H9 (cell line): Measurements from ENCODE around the gene FBLN1. TPM values are rescaled to one million over a fixed set of nuclear protein-coding genes. Genes with fewer than 3 reads are reported as not detected.

Experiments
- DNase-seq: peaks from one replicate; pipeline ENCODE4 v3.0.0-alpha.2; 2017
- H2AFZ ChIP-seq: one replicate; pipeline ENCODE4 v1.6.1; 2013; ENCODE audit warnings: mild to moderate bottlenecking, low read length, control low read depth, moderate library complexity
- H2AK5ac ChIP-seq: 2 replicates; pipeline ENCODE4 v1.6.1; 2013; ENCODE audit warnings: low read length, control low read depth, mixed read lengths; ENCODE audit not compliant: insufficient read length
- H2BK120ac ChIP-seq: one replicate; pipeline ENCODE4 v1.6.1; 2013; ENCODE audit warnings: low read depth, mild to moderate bottlenecking, low read length, control low read depth, inconsistent platforms; ENCODE audit not compliant: poor library complexity, severe bottlenecking
- H2BK12ac ChIP-seq: 2 replicates; pipeline ENCODE4 v1.6.1; 2013; ENCODE audit warnings: low read length, control low read depth, mixed read lengths, low read depth; ENCODE audit not compliant: insufficient read length
- H2BK15ac ChIP-seq: 2 replicates; pipeline ENCODE4 v1.6.1; 2013; ENCODE audit warnings: low read depth, low read length, control low read depth
- H2BK20ac ChIP-seq: one replicate; pipeline ENCODE4 v1.6.1; 2013; ENCODE audit warnings: low read depth, mild to moderate bottlenecking, low read length, control low read depth, inconsistent platforms; ENCODE audit not compliant: poor library complexity, severe bottlenecking
- H2BK5ac ChIP-seq: 2 replicates; pipeline ENCODE4 v1.6.1; 2013; ENCODE audit warnings: low read length, control low read depth, mixed read lengths; ENCODE audit not compliant: insufficient read length
- H3K14ac ChIP-seq: 2 replicates; pipeline ENCODE4 v1.6.1; 2013; ENCODE audit warnings: low read length, control low read depth; ENCODE audit not compliant: insufficient read depth
- H3K18ac ChIP-seq: 2 replicates; pipeline ENCODE4 v1.6.1; 2013; ENCODE audit warnings: low read depth, mild to moderate bottlenecking, mixed read lengths, low read length, control low read depth; ENCODE audit not compliant: insufficient read length
- H3K23ac ChIP-seq: 2 replicates; pipeline ENCODE4 v1.6.1; 2013; ENCODE audit warnings: low read length, control low read depth, mixed read lengths, low read depth; ENCODE audit not compliant: insufficient read length
- H3K23me2 ChIP-seq: 2 replicates; pipeline ENCODE4 v1.6.1; 2013; ENCODE audit warnings: low read depth, mild to moderate bottlenecking, mixed read lengths, low read length, control low read depth; ENCODE audit not compliant: insufficient read length, poor library complexity, severe bottlenecking
- H3K27ac ChIP-seq: 2 replicates; pipeline ENCODE4 v1.5.1; 2013; ENCODE audit warnings: low read length, control low read depth, mixed read lengths, low read depth; ENCODE audit not compliant: insufficient read length
- H3K27me3 ChIP-seq: 2 replicates; pipeline ENCODE4 v1.6.1; 2013; ENCODE audit warnings: low read length, control low read depth, inconsistent platforms; ENCODE audit not compliant: insufficient read depth
- H3K4ac ChIP-seq: 2 replicates; pipeline ENCODE4 v1.6.1; 2013; ENCODE audit warnings: low read depth, mild to moderate bottlenecking, control low read depth, inconsistent platforms, low read length, moderate library complexity
- H3K4me1 ChIP-seq: 2 replicates; pipeline ENCODE4 v1.6.1; 2013; ENCODE audit warnings: low read length, control low read depth, inconsistent platforms; ENCODE audit not compliant: insufficient read depth
- H3K4me2 ChIP-seq: 2 replicates; pipeline ENCODE4 v1.6.1; 2013; ENCODE audit warnings: low read length, control low read depth, mixed read lengths; ENCODE audit not compliant: insufficient read length, insufficient read depth
- H3K56ac ChIP-seq: 2 replicates; pipeline ENCODE4 v1.6.1; 2013; ENCODE audit warnings: low read depth, mild to moderate bottlenecking, mixed read lengths, low read length, control low read depth; ENCODE audit not compliant: insufficient read length
- H3K79me1 ChIP-seq: 2 replicates; pipeline ENCODE4 v1.6.1; 2013; ENCODE audit warnings: low read depth, mild to moderate bottlenecking, moderate library complexity, low read length, control low read depth, inconsistent platforms; ENCODE audit not compliant: insufficient read depth, poor library complexity, severe bottlenecking
- H3K79me2 ChIP-seq: 2 replicates; pipeline ENCODE4 v1.6.1; 2013; ENCODE audit warnings: low read length, control low read depth, inconsistent platforms; ENCODE audit not compliant: insufficient read depth
- H3K9ac ChIP-seq: 2 replicates; pipeline ENCODE4 v1.6.1; 2013; ENCODE audit warnings: low read length, control low read depth, mixed read lengths; ENCODE audit not compliant: insufficient read length; ENCODE audit errors: extremely low read depth
- H3K9me3 ChIP-seq: one replicate; pipeline ENCODE4 v1.6.1; 2013; ENCODE audit warnings: low read depth, low read length, inconsistent platforms; ENCODE audit not compliant: control insufficient read depth
- H3T11ph ChIP-seq: one replicate; pipeline ENCODE4 v1.6.1; 2013; ENCODE audit warnings: mild to moderate bottlenecking, low read length, control low read depth, inconsistent platforms
- H4K20me1 ChIP-seq: one replicate; pipeline ENCODE4 v1.6.1; 2013; ENCODE audit not compliant: control insufficient read depth, insufficient read length, insufficient read depth
- H4K5ac ChIP-seq: 2 replicates; pipeline ENCODE4 v1.6.1; 2013; ENCODE audit warnings: low read depth, mild to moderate bottlenecking, mixed read lengths, low read length, control low read depth; ENCODE audit not compliant: insufficient read length
- H4K8ac ChIP-seq: replicated peaks from 2 replicates; pipeline ENCODE4 v1.6.1; 2013; ENCODE audit warnings: low read length, control low read depth, mixed read lengths, low read depth; ENCODE audit not compliant: insufficient read length
- H4K91ac ChIP-seq: 2 replicates; pipeline ENCODE4 v1.6.1; 2013; ENCODE audit warnings: low read depth, mild to moderate bottlenecking, moderate library complexity, mixed read lengths, low read length, control low read depth; ENCODE audit not compliant: insufficient read length
- H3K27ac Mint-ChIP-seq, 3 experiments: 2 replicates in 2 of 3; 3 replicates in 1 of 3; pipeline ENCODE4 v1.8.0; 2020 to 2021; ENCODE audit warnings: mixed read lengths in 3 of 3, mild to moderate bottlenecking in 1 of 3, moderate library complexity in 1 of 3
- H3K27me3 Mint-ChIP-seq: 2 replicates; pipeline ENCODE4 v1.8.0; 2021; ENCODE audit warnings: low read depth, mild to moderate bottlenecking, moderate library complexity, mixed read lengths
- H3K36me3 Mint-ChIP-seq, 3 experiments: 2 replicates in 2 of 3; 3 replicates in 1 of 3; pipeline ENCODE4 v1.8.0; 2020 to 2021; ENCODE audit warnings: low read depth in 3 of 3, mixed read lengths in 3 of 3; ENCODE audit not compliant: insufficient read depth in 1 of 3
- H3K4me1 Mint-ChIP-seq, 2 experiments: 2 replicates each; pipeline ENCODE4 v1.8.0; 2020; ENCODE audit warnings: mixed read lengths in 2 of 2
- H3K4me3 Mint-ChIP-seq, 2 experiments: 2 replicates in 1 of 2; 3 replicates in 1 of 2; pipeline ENCODE4 v1.8.0; 2020 to 2021; ENCODE audit warnings: mild to moderate bottlenecking in 2 of 2, mixed read lengths in 2 of 2, moderate library complexity in 1 of 2
- H3K9me3 Mint-ChIP-seq, 2 experiments: 2 replicates in 1 of 2; 3 replicates in 1 of 2; pipeline ENCODE4 v1.8.0; 2020; ENCODE audit warnings: mild to moderate bottlenecking in 2 of 2, mixed read lengths in 2 of 2, moderate library complexity in 1 of 2
- CTCF ChIP-seq: fragments of 200-600 bp; sonication (generic); conservative IDR thresholded peaks from 3 replicates; pipeline ENCODE4 v1.8.0; 2021; ENCODE audit warnings: antibody characterized with exemption, mild to moderate bottlenecking
- WGBS: extraction: QIAGEN DNeasy Blood & Tissue Kit; methylation state at CpG from one replicate; pipeline ENCODE4 v1.1.7; 2013; ENCODE audit warnings: missing lambda C conversion rate, low lambda C conversion rate, mixed read lengths; ENCODE audit not compliant: insufficient read length; ENCODE audit errors: extremely low coverage; 5-methylcytosine and 5-hydroxymethylcytosine counted together
- total RNA-seq: library from RNA; stranded (reverse); gene quantifications from 2 replicates; pipeline ENCODE4 v1.2.1, GENCODE V29; 2021

FBLN1 gene
- total RNA-seq, 1 experiment from 2014 or later = 140 TPM

GRCh38 chr22:45524157-45524556, 21.5 kb downstream of the FBLN1 start:
- no peak overlapping the region for H3K18ac ChIP-seq
- no peak for TF ChIP-seq CTCF
- H2BK15ac ChIP-seq = no peak overlapping the region
- H3K4me1 ChIP-seq = no peaks in the 10 kb centered on the region; the same call in 1 of the 2 replicates
- DNase-seq = no peak
- H3K9me3 Mint-ChIP-seq = no peaks in the 10 kb centered on the region
- no peaks in the 10 kb centered on the region for H4K20me1 ChIP-seq
- no CpG with 5 or more reads among the region's 6 CpGs for WGBS
- no peak overlapping the region for H2AK5ac ChIP-seq
- H3K56ac ChIP-seq = no peak overlapping the region
- H3K4ac ChIP-seq = no peak overlapping the region
- H2BK20ac ChIP-seq = no peak overlapping the region
- H3K79me1 ChIP-seq = no peaks in the 10 kb centered on the region
- no peak overlapping the region for H3T11ph ChIP-seq
- no peaks in the 10 kb centered on the region for H3K27me3 ChIP-seq
- H2AFZ ChIP-seq = no peak overlapping the region
- peaks cover 11 to 80% (median 64%) of the 10 kb centered on the region in 3 experiments; a peak in 6 of 7 replicates for H3K36me3 Mint-ChIP-seq
- H4K5ac ChIP-seq = no peak overlapping the region
- no peak overlapping the region for H3K9ac ChIP-seq
- H3K27ac Mint-ChIP-seq = no peak overlapping the region
- no peak overlapping the region for H3K4me2 ChIP-seq
- peaks cover 2 to 3% of the 10 kb centered on the region in 2 experiments; a peak in 1 of 4 replicates for H3K4me1 Mint-ChIP-seq
- no peaks in the 10 kb centered on the region for H3K9me3 ChIP-seq
- H3K23ac ChIP-seq = no peak overlapping the region
- H3K4me3 Mint-ChIP-seq = no peak overlapping the region
- no peaks in the 10 kb centered on the region for H3K23me2 ChIP-seq
- H2BK120ac ChIP-seq = no peak overlapping the region
- no peaks in the 10 kb centered on the region for H3K27me3 Mint-ChIP-seq
- H3K79me2 ChIP-seq = no peaks in the 10 kb centered on the region
- no peak overlapping the region for H2BK5ac ChIP-seq
- no peak overlapping the region for H3K27ac ChIP-seq
- no peak overlapping the region for H2BK12ac ChIP-seq
- H4K8ac ChIP-seq = no peak overlapping the region
- H4K91ac ChIP-seq = no peak overlapping the region
- H3K14ac ChIP-seq = no peak overlapping the region
